ES-I3 (cell line): Measurements from ENCODE around the gene AIRE.
"Not testable (repeated sequence)": the region's sequence is repeated elsewhere in the genome, so short reads cannot be mapped to it uniquely, and the experiment has no call there.

Experiments used
- H3K36me3 ChIP-seq: 2 replicates; pipeline ENCODE4 v1.6.1; 2013; ENCODE audit warnings: mild to moderate bottlenecking, low read length, control low read depth, moderate library complexity; ENCODE audit not compliant: insufficient read depth
- H3K4me1 ChIP-seq: 2 replicates; pipeline ENCODE4 v1.6.1; 2013; ENCODE audit warnings: mild to moderate bottlenecking, control low read depth, low read length; ENCODE audit not compliant: insufficient read depth
- H3K9ac ChIP-seq: 2 replicates; pipeline ENCODE4 v1.6.1; 2013; ENCODE audit warnings: low read depth, mild to moderate bottlenecking, low read length, moderate library complexity
- H3K9me3 ChIP-seq: 2 replicates; pipeline ENCODE4 v1.6.1; 2013; ENCODE audit warnings: mild to moderate bottlenecking, low read length, moderate library complexity; ENCODE audit not compliant: control insufficient read depth, insufficient read depth

Gene AIRE

DNA sequence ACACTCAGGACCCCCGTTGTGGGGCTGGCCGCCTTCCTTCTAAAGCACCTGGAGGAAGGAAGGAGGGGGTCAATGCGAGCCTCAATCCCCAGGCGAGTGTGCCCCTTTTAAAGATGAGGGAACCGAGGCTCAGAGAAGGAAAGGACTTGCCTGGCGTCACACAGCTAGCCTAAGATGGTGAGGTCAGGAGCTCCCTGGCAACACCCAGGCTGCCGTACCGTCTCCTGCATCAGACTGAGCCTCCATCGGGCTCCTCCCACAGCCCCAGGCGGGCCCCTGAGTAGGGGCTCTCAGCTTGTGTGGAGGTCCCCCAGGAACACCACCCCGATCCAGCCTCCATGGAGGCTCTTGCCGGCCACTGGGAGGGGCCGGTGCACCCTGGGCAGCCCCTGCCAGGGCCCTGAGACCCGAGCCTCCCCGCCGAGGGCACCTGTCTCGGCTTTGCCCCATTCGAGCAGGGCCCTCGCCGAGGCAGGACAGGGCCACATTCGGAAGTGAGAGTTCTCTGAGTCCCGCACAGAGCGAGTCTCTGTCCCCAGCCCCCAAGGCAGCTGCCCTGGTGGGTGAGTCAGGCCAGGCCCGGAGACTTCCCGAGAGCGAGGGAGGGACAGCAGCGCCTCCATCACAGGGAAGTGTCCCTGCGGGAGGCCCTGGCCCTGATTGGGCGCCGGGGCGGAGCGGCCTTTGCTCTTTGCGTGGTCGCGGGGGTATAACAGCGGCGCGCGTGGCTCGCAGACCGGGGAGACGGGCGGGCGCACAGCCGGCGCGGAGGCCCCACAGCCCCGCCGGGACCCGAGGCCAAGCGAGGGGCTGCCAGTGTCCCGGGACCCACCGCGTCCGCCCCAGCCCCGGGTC, at the start of gene AIRE:
Gene AIRE (plus strand): TSS at position 739 of the 855 bp plus-strand sequence. CDS start 131 bp downstream, outside the sequence.
- no peaks in the 10 kb centered on the region for H3K36me3 ChIP-seq
- H3K4me1 ChIP-seq: peaks cover 19% of the 10 kb centered on the region
- H3K9ac ChIP-seq: peak within 1 kb of the TSS; percentile 26
- no peaks in the 10 kb centered on the region for H3K9me3 ChIP-seq

DNA sequence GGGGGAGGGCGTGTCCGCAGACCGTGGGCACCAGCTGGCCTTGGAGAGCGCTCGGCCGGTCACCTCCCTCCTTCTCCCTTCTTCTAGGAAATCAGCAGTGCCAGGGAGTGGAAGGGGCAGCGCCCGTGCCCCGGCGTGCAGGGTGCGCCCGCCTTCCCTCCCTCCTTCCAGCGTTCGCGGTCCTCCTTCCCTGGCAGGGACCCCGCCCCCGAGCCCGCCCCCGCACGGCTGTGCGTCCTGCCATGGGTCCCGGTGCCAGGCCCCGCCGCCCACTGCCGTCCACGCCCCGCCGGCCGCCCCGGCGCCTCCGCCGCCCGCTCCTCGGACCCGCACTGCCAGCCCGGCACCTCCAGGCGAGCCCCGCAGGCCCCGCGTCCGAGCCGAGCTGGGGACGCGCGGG, 45.3 kb upstream of the AIRE start:
- H3K9ac ChIP-seq, H3K4me1 ChIP-seq, H3K9me3 ChIP-seq, H3K36me3 ChIP-seq: not testable (repeated sequence)

DNA sequence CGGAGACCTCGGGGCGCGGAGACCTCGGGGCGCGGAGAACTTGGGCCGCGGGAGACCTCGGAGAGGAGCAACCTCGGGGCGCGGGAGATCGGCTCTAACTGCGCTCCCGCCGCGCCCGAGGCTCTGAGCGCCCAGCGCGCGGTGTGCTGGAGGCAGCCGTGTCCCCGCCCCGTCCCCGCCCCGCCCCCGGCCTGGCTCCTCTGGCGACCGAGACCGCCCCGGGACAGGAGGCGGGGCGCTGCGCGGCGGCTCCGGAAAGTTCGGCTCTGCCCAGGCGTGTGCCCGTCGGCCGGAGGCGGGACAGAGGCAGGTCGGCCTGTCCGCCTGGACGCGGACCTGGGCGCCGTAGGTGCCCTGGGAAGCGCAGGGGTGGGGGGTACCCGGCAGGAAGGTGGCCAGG, 44.8 kb upstream of the AIRE start, which contains the start of gene ICOSLG:
Gene ICOSLG (minus strand): TSS at position 102 of the 400 bp plus-strand sequence. CDS start 126 bp downstream, outside the sequence.
- not testable (repeated sequence) for H3K9ac ChIP-seq, H3K9me3 ChIP-seq, H3K36me3 ChIP-seq, H3K4me1 ChIP-seq

DNA sequence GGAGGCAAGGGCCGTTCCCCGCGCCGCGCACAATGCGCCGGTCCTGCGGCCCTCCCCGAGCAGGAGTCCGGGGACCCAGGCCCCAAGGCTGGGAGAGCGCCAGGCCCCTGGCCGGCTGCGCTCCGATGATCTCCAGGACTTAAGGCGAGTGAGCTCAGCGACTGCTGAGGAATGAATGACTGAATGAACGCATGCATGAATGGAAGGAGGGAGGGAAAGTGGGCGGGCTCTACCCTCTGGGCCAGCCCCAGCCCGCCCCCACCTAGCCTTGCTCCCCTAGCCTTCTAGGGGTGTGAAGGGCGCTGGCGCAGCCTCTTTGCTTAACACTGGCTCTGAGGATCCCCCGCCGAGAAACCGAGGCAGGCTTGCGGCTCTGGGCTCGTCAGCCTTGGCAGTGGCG, 44.4 kb upstream of the AIRE start:
- H3K9ac ChIP-seq, H3K36me3 ChIP-seq, H3K9me3 ChIP-seq, H3K4me1 ChIP-seq: not testable (repeated sequence)

DNA sequence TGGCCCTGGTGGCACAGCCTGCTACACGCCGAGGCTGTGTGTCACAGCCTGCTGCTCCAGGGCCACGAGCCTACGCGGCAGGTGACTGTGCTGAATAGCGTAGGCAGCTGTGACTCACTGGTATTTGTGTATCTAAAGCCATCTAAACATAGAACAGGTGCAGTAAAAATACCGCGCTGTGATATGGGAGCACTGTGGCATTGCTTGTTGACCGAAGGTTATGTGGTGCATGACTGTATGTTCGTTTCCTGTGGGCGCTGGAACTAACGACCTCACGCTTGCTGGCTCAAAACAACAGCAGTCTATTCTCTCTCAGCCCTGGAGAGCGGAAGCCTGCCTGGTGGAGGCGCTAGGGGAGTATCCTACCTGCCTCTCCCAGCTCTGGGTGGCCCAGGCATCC, 41.7 kb upstream of the AIRE start:
- H3K9ac ChIP-seq, H3K36me3 ChIP-seq, H3K4me1 ChIP-seq, H3K9me3 ChIP-seq: not testable (repeated sequence)

DNA sequence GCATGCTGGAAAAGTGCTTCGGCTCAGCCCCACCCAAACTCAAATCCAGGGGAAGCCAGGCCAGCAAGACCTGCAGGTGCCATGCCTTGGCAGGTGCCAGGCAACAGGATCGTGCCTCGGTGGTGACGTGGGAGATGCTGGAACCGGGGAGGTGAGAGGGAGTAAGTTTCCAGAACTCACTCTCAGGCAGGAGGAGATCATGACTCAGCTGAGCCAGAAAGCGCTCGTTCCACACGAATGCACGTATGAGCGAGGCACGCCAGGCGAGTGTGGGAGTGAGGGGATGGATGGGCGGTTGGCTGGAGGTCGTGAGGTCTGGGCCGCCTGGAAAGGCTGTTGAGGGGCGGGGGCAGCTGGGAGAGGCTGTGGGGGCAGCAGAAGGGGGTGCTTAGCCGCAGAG, 37.8 kb upstream of the AIRE start:
- not testable (repeated sequence) for H3K36me3 ChIP-seq, H3K9ac ChIP-seq, H3K4me1 ChIP-seq, H3K9me3 ChIP-seq

DNA sequence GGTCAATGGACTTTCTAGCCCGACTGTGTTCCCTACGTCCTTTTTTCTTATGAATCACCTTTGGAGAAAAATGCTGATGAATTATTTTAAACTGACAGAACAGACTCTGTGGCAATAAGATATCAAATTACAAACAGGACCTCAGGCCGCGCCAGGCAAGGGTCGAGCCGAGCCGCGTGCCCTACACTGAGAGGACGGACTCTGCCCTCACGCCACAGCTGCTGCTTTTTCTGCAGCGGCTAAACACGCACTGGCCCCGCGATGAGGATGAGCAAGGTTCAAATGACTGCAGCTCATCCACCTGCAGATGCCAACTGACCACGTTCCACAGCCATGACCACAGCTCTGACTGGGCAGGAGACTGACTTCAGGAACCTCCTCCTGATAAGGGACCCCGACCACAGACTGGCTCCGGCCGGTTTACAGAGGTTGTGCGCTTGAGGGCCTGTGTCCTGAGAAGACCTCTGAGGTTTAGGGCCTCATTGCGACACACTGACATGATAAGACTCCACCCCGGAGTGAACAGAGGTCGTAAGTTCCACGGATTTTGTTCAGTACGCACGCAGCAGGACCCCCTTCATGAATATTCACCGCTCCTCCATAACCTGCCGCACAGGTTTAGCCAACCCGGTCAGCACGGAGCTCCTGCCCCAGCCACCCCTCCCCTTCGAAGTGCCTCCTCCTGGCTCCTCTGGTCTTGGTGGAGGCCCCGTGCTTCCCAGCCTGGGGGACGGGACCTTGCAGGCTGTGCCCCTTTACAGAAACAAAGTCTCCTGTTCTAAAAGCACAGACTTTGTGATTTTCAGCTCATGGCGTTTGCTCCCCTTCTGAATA, 36.3 kb upstream of the AIRE start:
- not testable (repeated sequence) for H3K4me1 ChIP-seq, H3K9me3 ChIP-seq, H3K9ac ChIP-seq, H3K36me3 ChIP-seq

DNA sequence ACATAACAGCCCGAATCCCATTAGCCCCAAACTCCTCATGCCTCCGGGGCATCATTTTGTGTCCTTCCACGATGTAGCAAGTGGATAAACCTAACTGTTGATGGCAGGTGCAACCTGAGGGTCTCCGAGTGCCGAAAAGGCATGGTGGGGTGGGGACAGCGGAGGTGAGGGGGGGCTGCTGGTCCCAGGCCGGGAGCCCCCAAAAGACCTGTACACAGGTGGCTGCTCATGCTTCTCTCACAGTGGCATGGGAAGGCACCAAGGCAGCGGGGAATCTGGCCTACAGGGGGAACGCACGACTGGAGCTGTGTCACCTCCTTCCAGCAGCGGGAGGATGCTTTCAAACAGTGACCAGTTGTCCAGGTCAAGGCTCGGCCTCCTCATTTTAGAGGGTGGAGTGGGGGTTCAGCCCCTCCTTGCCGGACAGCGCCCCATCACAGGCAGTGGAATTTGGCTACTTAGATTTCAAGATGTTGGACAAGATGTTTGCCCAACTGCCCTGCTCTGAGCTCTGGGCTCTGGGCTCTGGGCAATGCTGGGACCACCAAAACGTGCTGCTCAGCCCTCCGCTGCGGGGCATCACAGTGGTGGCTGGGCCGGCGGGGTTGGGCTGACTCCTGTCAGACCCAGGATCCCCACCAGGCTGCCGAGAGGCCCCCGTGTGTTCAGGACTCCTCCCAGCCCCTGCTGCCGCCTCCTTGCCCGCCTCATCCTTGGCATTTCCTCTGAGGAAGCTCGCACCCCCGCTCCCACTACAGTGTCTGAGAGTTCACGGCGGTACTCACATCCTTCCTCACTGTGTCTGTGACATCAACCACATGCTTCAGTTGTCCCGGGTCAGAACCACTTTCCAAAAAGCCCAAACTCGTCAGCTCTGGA, 31.6 kb upstream of the AIRE start:
- Histone ChIP-seq H3K9ac (no peak overlapping the region), H3K36me3 (no peaks in the 10 kb centered on the region), H3K4me1 (no peaks in the 10 kb centered on the region), H3K9me3 (no peaks in the 10 kb centered on the region)

DNA sequence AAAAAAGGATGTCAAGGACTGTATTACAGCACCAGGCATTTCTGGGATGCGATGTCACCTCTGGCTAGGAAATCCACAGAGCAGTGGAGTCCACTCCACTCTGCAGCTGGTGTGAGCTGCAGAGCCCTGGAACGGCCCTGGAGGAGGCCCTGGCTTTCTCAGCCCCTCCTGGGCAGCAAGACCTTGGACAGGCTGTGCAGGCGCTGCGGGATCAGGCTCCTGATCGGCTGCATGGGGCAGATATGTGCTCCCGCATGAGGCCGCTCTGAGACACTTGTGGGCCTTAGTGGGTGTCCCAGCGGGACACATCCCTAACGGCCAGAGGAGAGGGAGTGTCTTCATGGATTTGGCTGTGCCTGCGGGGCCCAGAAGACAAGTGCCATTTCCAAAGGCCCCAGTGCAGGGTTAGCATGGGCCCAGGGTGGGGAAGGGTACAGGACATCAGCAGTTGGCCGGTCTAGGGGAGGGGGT, 30.1 kb upstream of the AIRE start:
- Histone ChIP-seq H3K4me1 (no peaks in the 10 kb centered on the region), H3K36me3 (no peaks in the 10 kb centered on the region), H3K9me3 (no peaks in the 10 kb centered on the region), H3K9ac (no peak overlapping the region)

DNA sequence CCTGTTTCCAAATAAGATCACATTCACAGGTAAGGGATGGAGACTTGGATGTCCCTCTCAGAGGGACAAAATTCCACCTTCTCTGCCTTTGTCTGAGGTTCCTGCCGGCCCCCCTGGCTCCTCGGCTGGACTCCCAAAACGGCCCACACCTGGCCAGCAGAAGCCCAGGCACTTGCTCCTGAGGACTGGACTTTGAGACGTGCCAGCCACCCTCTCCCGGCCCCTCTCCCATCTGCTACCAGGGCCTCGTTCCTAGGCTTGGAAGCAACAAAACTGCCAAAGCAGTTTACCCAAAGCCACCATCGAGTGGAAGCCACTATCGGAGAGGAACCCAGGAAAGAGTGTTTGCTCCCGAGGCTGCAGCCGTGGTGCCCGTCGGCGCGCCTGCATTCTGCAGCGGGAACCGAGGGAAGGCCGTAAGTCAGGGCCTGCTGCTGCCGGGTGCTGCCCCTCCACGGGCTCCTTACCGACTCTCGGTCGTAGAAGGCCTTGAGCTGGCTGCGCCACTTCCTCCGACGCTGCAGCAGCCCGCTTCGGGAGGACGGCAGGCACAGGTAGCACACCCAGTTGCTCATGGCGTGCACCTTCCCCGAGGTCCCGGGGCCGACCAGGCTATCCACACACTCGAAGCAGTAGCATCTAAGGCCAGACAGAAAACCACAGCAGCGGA, 27.5 kb upstream of the AIRE start:
- H3K4me1 ChIP-seq: peaks cover 2% of the 10 kb centered on the region; the same call in 1 of the 2 replicates
- no peaks in the 10 kb centered on the region for H3K9me3 ChIP-seq
- H3K36me3 ChIP-seq: no peaks in the 10 kb centered on the region
- H3K9ac ChIP-seq: no peak overlapping the region

DNA sequence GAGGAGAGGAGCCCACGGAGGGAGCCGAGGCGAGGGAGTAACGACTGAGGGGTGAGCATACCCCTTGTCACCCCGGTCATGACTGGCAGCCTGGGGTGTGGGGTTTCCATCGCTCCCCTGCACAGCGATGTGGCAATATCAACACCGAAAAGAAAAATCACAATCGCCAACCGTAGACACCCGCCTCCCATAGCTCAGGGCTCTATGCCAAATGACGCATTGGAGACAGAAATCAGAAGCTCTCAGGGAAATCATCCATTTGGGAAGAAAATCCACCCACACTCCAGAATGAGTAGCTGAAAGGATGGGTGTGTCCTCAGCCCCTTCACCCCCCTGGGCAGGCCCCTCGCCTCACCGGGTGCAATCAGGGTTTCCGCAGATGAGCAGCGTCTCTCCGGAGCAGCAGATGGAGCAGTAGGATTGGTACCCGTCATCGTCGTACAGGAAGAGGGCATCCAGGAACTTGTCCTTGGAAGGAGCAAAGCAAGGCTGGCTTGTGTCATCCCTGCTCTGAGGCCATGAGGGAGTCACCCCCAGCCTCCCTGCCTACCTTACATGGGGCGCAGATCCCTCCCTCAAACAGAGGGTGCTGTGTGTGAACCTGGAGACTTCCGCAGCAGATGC, 26.5 kb upstream of the AIRE start:
- H3K4me1 ChIP-seq: peaks cover 8% of the 10 kb centered on the region; the same call in 1 of the 2 replicates
- no peaks in the 10 kb centered on the region for H3K9me3 ChIP-seq
- H3K9ac ChIP-seq: no peak overlapping the region
- H3K36me3 ChIP-seq: no peaks in the 10 kb centered on the region

DNA sequence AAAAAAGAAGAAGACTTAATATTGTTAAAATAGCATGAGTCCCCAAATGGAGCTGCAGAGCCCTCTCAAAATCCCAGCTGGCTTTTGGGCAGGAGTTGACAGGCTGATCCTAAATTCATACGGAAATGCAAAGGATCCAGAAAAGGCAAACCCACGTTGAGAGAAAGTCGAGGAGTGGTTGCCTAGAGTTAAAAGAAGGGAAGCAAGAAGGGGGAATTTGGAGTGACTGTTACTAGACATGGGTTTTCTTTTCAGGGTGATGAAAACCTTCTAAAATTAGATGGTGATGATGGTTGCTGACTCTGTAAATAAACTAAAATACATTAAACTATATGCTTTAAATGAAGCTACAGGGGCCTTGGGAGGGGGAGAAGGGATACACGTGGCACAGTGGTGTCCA, 25.6 kb upstream of the AIRE start:
- H3K36me3 ChIP-seq: no peaks in the 10 kb centered on the region
- peaks cover 8% of the 10 kb centered on the region; the same call in 1 of the 2 replicates for H3K4me1 ChIP-seq
- H3K9ac ChIP-seq: no peak overlapping the region
- no peaks in the 10 kb centered on the region for H3K9me3 ChIP-seq
